HepG2 (cell line): ENCODE measurements around the gene SQSTM1. TPM values are rescaled to one million over a fixed set of nuclear protein-coding genes. Genes with fewer than 3 reads are reported as not detected.

Source experiments
- BORCS8-MEF2B ChIP-seq: sonication (generic); formaldehyde crosslinking; IDR thresholded peaks from 2 replicates; pipeline ENCODE4 v1.8.0; 2022; ENCODE audit warnings: mild to moderate bottlenecking, missing genetic modification reagents
- MAX ChIP-seq: IDR thresholded peaks from 2 replicates; pipeline ENCODE4 v1.6.1; 2012; ENCODE audit warnings: inconsistent platforms
- MEIS1 ChIP-seq: sonication (generic); formaldehyde crosslinking; IDR thresholded peaks from 2 replicates; pipeline ENCODE4 v1.9.0; 2021; ENCODE audit warnings: mild to moderate bottlenecking, missing genetic modification reagents, moderate library complexity, borderline replicate concordance
- NCOR1 ChIP-seq: fragments of 200-600 bp; sonication (generic); IDR thresholded peaks from 2 replicates; pipeline ENCODE4 v1.7.0; 2017; ENCODE audit warnings: antibody characterized with exemption, low read length, borderline replicate concordance
- PATZ1 ChIP-seq: sonication (generic); formaldehyde crosslinking; IDR thresholded peaks from 2 replicates; pipeline ENCODE4 v1.4.0; 2020; ENCODE audit warnings: missing genetic modification reagents
- SKI ChIP-seq: fragments of 450-650 bp; IDR thresholded peaks from one replicate; pipeline ENCODE4 v1.6.1; 2018; ENCODE audit warnings: mild to moderate bottlenecking; ENCODE audit not compliant: partially characterized antibody
- TFDP1 ChIP-seq: IDR thresholded peaks from 2 replicates; pipeline ENCODE4 v1.6.1; 2016; ENCODE audit warnings: missing compliant biosample characterization, missing genetic modification reagents, borderline replicate concordance
- ZNF512 ChIP-seq: sonication (generic); formaldehyde crosslinking; IDR thresholded peaks from 2 replicates; pipeline ENCODE4 v1.4.0; 2020; ENCODE audit warnings: mild to moderate bottlenecking, missing genetic modification reagents
- ZNF609 ChIP-seq: sonication (generic); formaldehyde crosslinking; IDR thresholded peaks from 2 replicates; pipeline ENCODE4 v1.4.0; 2020; ENCODE audit warnings: mild to moderate bottlenecking, missing genetic modification reagents, borderline replicate concordance
- ZNF646 ChIP-seq: sonication (generic); formaldehyde crosslinking; IDR thresholded peaks from 2 replicates; pipeline ENCODE4 v1.9.0; 2021; ENCODE audit warnings: mild to moderate bottlenecking, missing genetic modification reagents
- ZNF83 ChIP-seq: sonication (generic); formaldehyde crosslinking; IDR thresholded peaks from 2 replicates; pipeline ENCODE4 v1.4.0; 2020; ENCODE audit warnings: missing genetic modification reagents, mild to moderate bottlenecking, borderline replicate concordance
- polyA plus RNA-seq, 8 experiments: library from polyadenylated mRNA; depleted of rRNA in 3 of 8; stranded (reverse) in 7 of 8; unstranded in 1 of 8; fragments of >200 nt; fragmentation: Illumina TruSeq in 4 of 8; extraction: Trizol in 4 of 8; gene quantifications; 2 replicates each; pipeline versions ENCODE4 v1.2.1 to v1.2.3, GENCODE V29; 2011 to 2016; ENCODE audit warnings: low read depth in 4 of 8, missing spikeins in 1 of 8, mixed read lengths in 1 of 8; ENCODE audit not compliant: insufficient read depth in 1 of 8
- total RNA-seq, 5 experiments: library from RNA; depleted of rRNA; stranded (reverse); fragments of >200 nt; fragmentation: Illumina TruSeq; extraction: Trizol; gene quantifications; 2 replicates each; pipeline ENCODE4 v1.2.3, GENCODE V29; 2016; ENCODE audit warnings: low read depth in 1 of 5

SQSTM1 gene
- total and polyA plus RNA-seq, 2 of the 13 experiments (the other 11 are each of a cell fraction or from before 2014, with no cell fraction given), result 90.9 to 160 TPM

- TF ChIP-seq ZNF609 (peak; percentile 89), ZNF646 (CRISPR knock-in tag) (no peak), SKI (peak; percentile 93), MAX (no peak), PATZ1 (peak; percentile 83; the same call in 1 of the 2 replicates), NCOR1 (peak; percentile 76; the same call in 1 of the 2 replicates), ZNF512 (CRISPR knock-in tag) (no peak), TFDP1 (CRISPR knock-in tag) (peak; percentile 82), BORCS8-MEF2B (peak; percentile 48; the same call in 1 of the 2 replicates), ZNF83 (CRISPR knock-in tag) (no peak), MEIS1 (CRISPR knock-in tag) (peak; percentile 58; the same call in 1 of the 2 replicates)
Observed at GRCh38 chr5:179818746-179819295, 1.9 kb upstream of the SQSTM1 start (continued).
